Thoracic aorta (tissue), 2 donors: ENCODE results near the gene CHCHD6. TPM values are rescaled to one million over a fixed set of nuclear protein-coding genes. Genes with fewer than 3 reads are reported as not detected.

Experiments
- ATAC-seq: fragments of 150-250 bp; one replicate; pipeline ENCODE4 v1.8.0; 2017; ENCODE audit warnings: low read depth; ENCODE audit not compliant: insufficient number of reproducible peaks, low FRiP score
- DNase-seq: peaks from one replicate; pipeline ENCODE4 v3.0.0-alpha.2; 2020; ENCODE audit warnings: low spot score
- H3K27ac ChIP-seq, 2 donors: fragments of 200-600 bp; sonication (generic); 1 replicate in 1 of 2; 2 replicates in 1 of 2; pipeline ENCODE4 v1.5.1; 2016; ENCODE audit warnings: mild to moderate bottlenecking in 2 of 2, moderate library complexity in 2 of 2
- H3K27me3 ChIP-seq: fragments of 200-600 bp; sonication (generic); replicated peaks from 2 replicates; pipeline ENCODE4 v1.6.0; 2016; ENCODE audit warnings: mild to moderate bottlenecking; ENCODE audit not compliant: insufficient read depth
- H3K36me3 ChIP-seq: fragments of 200-600 bp; sonication (generic); one replicate; pipeline ENCODE4 v1.5.1; 2016
- H3K4me1 ChIP-seq, 2 donors: fragments of 200-600 bp; sonication (generic); 1 replicate in 1 of 2; 2 replicates in 1 of 2; pipeline versions ENCODE4 v1.5.1 to v1.6.0; 2016; ENCODE audit warnings: low read depth in 2 of 2, mild to moderate bottlenecking in 1 of 2; ENCODE audit not compliant: control insufficient read depth in 1 of 2
- H3K4me3 ChIP-seq: fragments of 200-600 bp; sonication (generic); 2 replicates; pipeline ENCODE4 v1.5.1; 2016; ENCODE audit warnings: mild to moderate bottlenecking
- H3K9me3 ChIP-seq: fragments of 200-600 bp; sonication (generic); 2 replicates; pipeline ENCODE4 v1.5.1; 2016
- CTCF ChIP-seq: fragments of 200-600 bp; sonication (generic); IDR thresholded peaks from one replicate; pipeline ENCODE4 v1.5.1; 2019; ENCODE audit warnings: antibody characterized with exemption
- total RNA-seq, 2 donors: library from RNA; depleted of rRNA; stranded (reverse); fragments of >200 nt; gene quantifications; one replicate each; pipeline versions ENCODE4 v1.1.0 to v1.2.3, GENCODE V29; 2016

The CHCHD6 gene
- total RNA-seq, 2 donors from 2014 or later, result 12.5 to 17.1 TPM

GRCh38 chr3:126816298-126816697, 112.3 kb downstream of the CHCHD6 start:
- ATAC-seq (no peak), DNase-seq (no peak)
- Histone ChIP-seq H3K27me3 (no peaks in the 10 kb centered on the region), H3K4me1 (peaks cover 5 to 14% of the 10 kb centered on the region in 2 donors), H3K36me3 (no peaks in the 10 kb centered on the region), H3K9me3 (no peaks in the 10 kb centered on the region), H3K4me3 (no peak overlapping the region), H3K27ac (no peak overlapping the region)
- no peak for TF ChIP-seq CTCF

- Histone ChIP-seq H3K9me3 (no peaks in the 10 kb centered on the region), H3K4me3 (no peak overlapping the region), H3K4me1 (peaks cover 5 to 14% of the 10 kb centered on the region in 2 donors), H3K36me3 (no peaks in the 10 kb centered on the region), H3K27ac (no peak overlapping the region), H3K27me3 (no peaks in the 10 kb centered on the region)
- ATAC-seq (no peak), DNase-seq (no peak)
- TF ChIP-seq CTCF, result no peak
These were observed 113.1 kb downstream of the CHCHD6 start for GRCh38 chr3:126816986-126817777.

GRCh38 chr3:126817781-126818180, 113.7 kb downstream of the CHCHD6 start:
- Histone ChIP-seq H3K36me3 (no peaks in the 10 kb centered on the region), H3K4me3 (no peak overlapping the region), H3K27me3 (no peaks in the 10 kb centered on the region), H3K4me1 (peaks cover 5 to 14% of the 10 kb centered on the region in 2 donors), H3K27ac (no peak overlapping the region), H3K9me3 (no peaks in the 10 kb centered on the region)
- TF ChIP-seq CTCF, result no peak
- no peak for DNase-seq
- no peak for ATAC-seq

DNA sequence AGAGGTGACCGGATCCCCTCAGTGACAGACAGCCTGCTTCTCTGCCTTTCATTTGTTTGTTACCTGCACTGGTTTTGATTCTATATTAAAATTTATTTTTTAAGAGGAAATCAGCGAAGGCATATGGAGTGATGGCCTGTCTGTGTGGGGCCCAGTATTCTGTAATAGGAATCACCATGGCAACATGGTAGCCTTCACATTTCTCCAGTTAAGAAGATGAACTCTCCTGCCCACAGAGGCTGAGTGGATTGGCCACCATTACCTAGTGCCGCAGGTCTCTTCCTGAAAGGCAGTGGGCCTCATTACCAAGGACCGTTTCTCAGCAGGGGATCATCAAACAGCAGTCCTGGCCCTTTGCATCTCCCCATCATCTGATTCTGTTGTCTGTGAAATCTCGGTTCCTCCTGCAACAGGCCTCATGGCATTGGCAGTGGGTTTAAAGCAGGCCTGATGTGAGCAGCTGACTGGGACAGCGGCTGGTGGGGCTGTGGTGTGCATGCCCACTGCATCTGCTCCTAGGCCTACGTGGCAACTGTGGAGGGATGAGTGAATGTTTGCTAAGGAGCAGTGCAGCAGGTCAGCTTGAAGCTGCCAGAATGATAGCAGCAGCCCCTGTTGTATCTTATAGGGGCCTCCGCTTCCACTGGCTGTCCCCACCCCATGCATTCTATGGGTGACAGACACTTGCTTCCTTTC, 114.5 kb downstream of the CHCHD6 start:
- no peak for DNase-seq
- H3K27me3 ChIP-seq, result no peaks in the 10 kb centered on the region
- no peak overlapping the region for H3K27ac ChIP-seq
- no peak for TF ChIP-seq CTCF
- no peak for ATAC-seq
- peaks cover 5 to 14% of the 10 kb centered on the region in 2 donors for H3K4me1 ChIP-seq
- no peak overlapping the region for H3K4me3 ChIP-seq
- no peaks in the 10 kb centered on the region for H3K9me3 ChIP-seq
- H3K36me3 ChIP-seq, result no peaks in the 10 kb centered on the region

DNA sequence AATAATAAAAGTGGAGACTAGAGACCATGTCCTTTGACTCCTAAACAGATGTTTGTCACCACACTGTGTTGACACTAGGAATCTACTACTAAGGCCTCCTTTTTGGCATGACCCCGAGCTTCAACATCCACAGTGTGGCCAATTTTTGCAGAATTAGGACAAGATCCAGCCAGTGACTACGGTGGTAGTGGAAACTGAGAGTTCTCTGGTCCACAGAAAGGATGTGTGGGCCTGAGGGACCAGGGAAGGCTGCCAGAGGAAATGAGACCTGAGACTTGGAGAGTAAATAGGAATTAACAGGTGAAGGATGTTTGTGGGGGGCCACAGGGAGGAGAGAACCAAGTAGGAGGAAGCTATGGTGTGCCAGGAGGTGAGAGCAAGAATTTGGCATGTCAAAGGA, 122.7 kb downstream of the CHCHD6 start:
- DNase-seq, result no peak
- Histone ChIP-seq H3K27me3 (no peaks in the 10 kb centered on the region), H3K27ac (no peak overlapping the region), H3K9me3 (no peaks in the 10 kb centered on the region), H3K4me3 (no peak overlapping the region), H3K36me3 (no peaks in the 10 kb centered on the region), H3K4me1 (no peaks in the 10 kb centered on the region)
- ATAC-seq, result no peak
- no peak for TF ChIP-seq CTCF
